PC-9 (cell line): Measurements from ENCODE around the gene BSND. TPM values are rescaled to one million over a fixed set of nuclear protein-coding genes. Genes with fewer than 3 reads are reported as not detected.

Experiments
- BruUV-seq: library from RNA; stranded (reverse); fragments of 400-500 nt; replicated peaks from 2 replicates; lab custom pipeline; 2021; lab: Mats Ljungman, UMichigan
- CTCF ChIA-PET: fragments of 300-600 bp; sonication (Branson Sonifier 250); formaldehyde crosslinking; loops from one replicate; lab custom pipeline; 2022; ENCODE audit warnings: antibody characterized with exemption; lab: Charles Lee
- POLR2A ChIA-PET: fragments of 300-600 bp; sonication (Branson Sonifier 250); formaldehyde crosslinking; loops from one replicate; lab custom pipeline; 2022; ENCODE audit warnings: antibody characterized with exemption; ENCODE audit not compliant: unreplicated experiment; lab: Charles Lee
- DNase-seq, 2 experiments: peaks; one replicate each; pipeline versions ENCODE4 v3.0.0 to v3.0.0-alpha.2; 2015 to 2022; ENCODE audit warnings: mixed read lengths in 1 of 2
- H2AFZ ChIP-seq: fragments of 200-600 bp; sonication (generic); 2 replicates; pipeline ENCODE4 v1.8.1; 2017; ENCODE audit warnings: antibody characterized with exemption
- H3F3A ChIP-seq: fragments of 200-600 bp; sonication (generic); 2 replicates; pipeline ENCODE4 v1.8.1; 2017; ENCODE audit warnings: antibody characterized with exemption, mild to moderate bottlenecking, low read depth; ENCODE audit not compliant: insufficient read depth
- H3K27ac ChIP-seq: fragments of 200-600 bp; sonication (generic); 2 replicates; pipeline ENCODE4 v1.6.1; 2016; ENCODE audit warnings: mixed run types
- H3K27me3 ChIP-seq: fragments of 200-600 bp; sonication (generic); 2 replicates; pipeline ENCODE4 v1.6.1; 2016; ENCODE audit warnings: low read depth, mixed run types; ENCODE audit not compliant: insufficient read depth
- H3K36me3 ChIP-seq: fragments of 200-600 bp; sonication (generic); 2 replicates; pipeline ENCODE4 v1.6.1; 2016; ENCODE audit warnings: low read depth, mixed run types
- H3K4me1 ChIP-seq: fragments of 200-600 bp; sonication (generic); replicated peaks from 2 replicates; pipeline ENCODE4 v1.6.1; 2016; ENCODE audit warnings: mixed run types; ENCODE audit not compliant: insufficient read depth
- H3K4me2 ChIP-seq: fragments of 200-600 bp; sonication (generic); 2 replicates; pipeline ENCODE4 v1.6.1; 2017; ENCODE audit warnings: mixed run types
- H3K4me3 ChIP-seq: fragments of 200-600 bp; sonication (generic); 2 replicates; pipeline ENCODE4 v1.6.1; 2016; ENCODE audit warnings: mixed run types
- H3K79me2 ChIP-seq: fragments of 200-600 bp; sonication (generic); 2 replicates; pipeline ENCODE4 v1.6.1; 2017; ENCODE audit warnings: low read depth, mixed run types
- H3K9me2 ChIP-seq: fragments of 200-600 bp; sonication (generic); 2 replicates; pipeline ENCODE4 v1.8.1; 2017; ENCODE audit warnings: mild to moderate bottlenecking; ENCODE audit not compliant: insufficient read depth
- H3K9me3 ChIP-seq: fragments of 200-600 bp; sonication (generic); 2 replicates; pipeline ENCODE4 v1.8.1; 2016; ENCODE audit warnings: low read depth; ENCODE audit not compliant: insufficient read depth
- H4K20me1 ChIP-seq: fragments of 200-600 bp; sonication (generic); 2 replicates; pipeline ENCODE4 v1.8.1; 2017; ENCODE audit not compliant: insufficient read depth
- CTCF ChIP-seq: fragments of 200-600 bp; sonication (generic); conservative IDR thresholded peaks from 2 replicates; pipeline ENCODE4 v1.6.1; 2017; ENCODE audit warnings: mixed run types, antibody characterized with exemption, mild to moderate bottlenecking, moderate library complexity
- EZH2 ChIP-seq: fragments of 200-600 bp; sonication (generic); IDR thresholded peaks from 2 replicates; pipeline ENCODE4 v1.8.0; 2017; ENCODE audit warnings: antibody characterized with exemption, low read depth
- intact Hi-C: fragments of 100-400 bp; cut with micrococcal nuclease; formaldehyde crosslinking; loops from one replicate; pipeline ENCODE4 v1.10.0; 2022; ENCODE audit not compliant: unreplicated experiment
- total RNA-seq: library from RNA; stranded (reverse); gene quantifications from 2 replicates; pipeline ENCODE4 v1.2.3, GENCODE V29; 2021

Gene BSND
- total RNA-seq, 1 experiment from 2014 or later, result 0.09 TPM

GRCh38 chr1:55033265-55033614, 34.5 kb downstream of the BSND start:
- Histone ChIP-seq H3K79me2 (no peaks in the 10 kb centered on the region), H4K20me1 (no peaks in the 10 kb centered on the region), H3F3A (no peaks in the 10 kb centered on the region; the same call in 1 of the 2 replicates), H3K27me3 (0 out of 2 replicates have a peak, but pooled peaks cover 4% of the 10 kb centered on the region), H3K36me3 (no peaks in the 10 kb centered on the region), H3K9me2 (no peaks in the 10 kb centered on the region), H3K4me1 (peaks cover 13% of the 10 kb centered on the region), H3K9me3 (no peaks in the 10 kb centered on the region), H2AFZ (no peak overlapping the region), H3K4me2 (no peak overlapping the region), H3K27ac (no peak overlapping the region), H3K4me3 (no peak overlapping the region)
- intact Hi-C loops, result no loop called here
- POLR2A ChIA-PET, result no interaction called here
- CTCF ChIA-PET, result no interaction called here
- DNase-seq, result no peak
- TF ChIP-seq EZH2 (no peak), CTCF (no peak)
- BruUV-seq, result no TSS peak

- Histone ChIP-seq H4K20me1 (no peaks in the 10 kb centered on the region), H3F3A (no peaks in the 10 kb centered on the region; the same call in 1 of the 2 replicates), H3K27ac (no peak overlapping the region), H3K4me1 (peaks cover 23% of the 10 kb centered on the region), H2AFZ (no peak overlapping the region), H3K4me2 (no peak overlapping the region), H3K79me2 (peaks cover under 1% of the 10 kb centered on the region; the same call in 1 of the 2 replicates), H3K27me3 (0 out of 2 replicates have a peak, but pooled peaks cover 4% of the 10 kb centered on the region), H3K36me3 (no peaks in the 10 kb centered on the region), H3K9me2 (no peaks in the 10 kb centered on the region), H3K4me3 (no peak overlapping the region), H3K9me3 (no peaks in the 10 kb centered on the region)
- intact Hi-C loops, result no loop called here
- no peak for DNase-seq
- BruUV-seq, result no TSS peak
- ChIA-PET CTCF (no interaction called here), POLR2A (no interaction called here)
- no peak for TF ChIP-seq EZH2
- no peak for TF ChIP-seq CTCF
Observed at GRCh38 chr1:55034476-55035133, 35.9 kb downstream of the BSND start.

DNA sequence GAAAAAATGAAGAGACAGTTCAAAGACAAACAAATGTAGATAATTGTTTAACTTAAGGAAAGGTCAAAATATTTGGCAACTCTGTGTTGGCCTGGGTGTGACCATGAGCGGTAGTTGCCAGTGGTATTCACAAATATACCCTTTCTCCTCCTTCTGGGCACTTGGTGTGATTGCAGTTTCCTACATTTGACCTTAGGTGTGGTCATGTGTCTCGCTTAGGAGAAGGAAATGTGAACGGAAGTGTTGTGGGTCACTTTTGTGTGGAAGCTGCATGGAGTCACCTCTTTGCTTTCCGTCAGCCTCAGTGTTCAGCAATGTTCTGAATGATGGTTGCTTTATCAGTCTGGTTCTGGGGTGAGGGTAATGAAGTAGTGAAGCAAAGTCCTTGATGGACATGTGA, 37.2 kb downstream of the BSND start:
- Histone ChIP-seq H3K4me2 (no peak overlapping the region), H3K79me2 (peaks cover 12% of the 10 kb centered on the region), H3K4me1 (peaks cover 30% of the 10 kb centered on the region), H3K36me3 (no peaks in the 10 kb centered on the region), H3F3A (no peaks in the 10 kb centered on the region; the same call in 1 of the 2 replicates), H3K27me3 (0 out of 2 replicates have a peak, but pooled peaks cover 4% of the 10 kb centered on the region), H4K20me1 (no peaks in the 10 kb centered on the region), H3K9me2 (no peaks in the 10 kb centered on the region), H3K4me3 (no peak overlapping the region), H3K9me3 (no peaks in the 10 kb centered on the region), H3K27ac (no peak overlapping the region), H2AFZ (no peak overlapping the region)
- BruUV-seq, result no TSS peak
- peak in 1 of 2 experiments; percentile 52 for DNase-seq
- CTCF ChIA-PET, result interaction anchor here (0.5 to 0.6 kb wide), 2 partner anchors 39 to 531 kb away, joined by 3 to 4 read pairs; no protein-coding TSS in a partner anchor
- POLR2A ChIA-PET, result no interaction called here
- no peak for TF ChIP-seq EZH2
- no peak for TF ChIP-seq CTCF
- intact Hi-C loops, result no loop called here
